IMR-90 (cell line): ENCODE results near the gene ARPP21. TPM values are rescaled to one million over a fixed set of nuclear protein-coding genes. Genes with fewer than 3 reads are reported as not detected.

Experiments used
- ATAC-seq: fragments of 200-7000 bp; cut with Tn5 transposase; 2 replicates; pipeline ENCODE4 v1.9.1; 2020; ENCODE audit warnings: low read depth, mild to moderate bottlenecking, moderate library complexity
- BruUV-seq: library from RNA; stranded (reverse); fragments of 400-500 nt; replicated peaks from 2 replicates; lab custom pipeline; 2021; lab: Mats Ljungman, UMichigan
- CTCF ChIA-PET: fragments of 300-600 bp; formaldehyde crosslinking; extraction: SDS; loops from one replicate; lab custom pipeline; 2021; ENCODE audit warnings: antibody characterized with exemption; lab: Yijun Ruan, JAX
- POLR2A ChIA-PET: fragments of 300-600 bp; sonication (Branson Sonifier 250); formaldehyde crosslinking; loops from one replicate; lab custom pipeline; 2022; ENCODE audit warnings: antibody characterized with exemption; ENCODE audit not compliant: unreplicated experiment; lab: Charles Lee
- DNase-seq: peaks from one replicate; pipeline ENCODE4 v3.0.0; 2013
- H2AFZ ChIP-seq: replicated peaks from 2 replicates; pipeline ENCODE3; 2013; ENCODE audit warnings: low read length, mild to moderate bottlenecking; ENCODE audit not compliant: poor library complexity
- H2AK5ac ChIP-seq: 2 replicates; pipeline ENCODE4 v1.6.1; 2013; ENCODE audit warnings: low read depth, low read length, inconsistent platforms
- H2AK9ac ChIP-seq: replicated peaks from 2 replicates; pipeline ENCODE3; 2013; ENCODE audit warnings: mild to moderate bottlenecking, low read depth, low read length, moderate library complexity; ENCODE audit not compliant: poor library complexity
- H2BK120ac ChIP-seq: 2 replicates; pipeline ENCODE4 v1.6.1; 2013; ENCODE audit warnings: low read depth, low read length, inconsistent platforms
- H2BK15ac ChIP-seq: 3 replicates; pipeline ENCODE4 v1.6.1; 2013; ENCODE audit warnings: low read depth, low read length, inconsistent platforms
- H2BK20ac ChIP-seq: 2 replicates; pipeline ENCODE4 v1.6.1; 2013; ENCODE audit warnings: low read depth, mild to moderate bottlenecking, inconsistent platforms, low read length, moderate library complexity
- H2BK5ac ChIP-seq: 2 replicates; pipeline ENCODE4 v1.6.1; 2013; ENCODE audit warnings: mild to moderate bottlenecking, low read depth, low read length, inconsistent platforms; ENCODE audit not compliant: poor library complexity, severe bottlenecking
- H3K14ac ChIP-seq: replicated peaks from 2 replicates; pipeline ENCODE4 v1.6.1; 2013; ENCODE audit warnings: low read depth, low read length, inconsistent platforms
- H3K18ac ChIP-seq: 2 replicates; pipeline ENCODE4 v1.6.1; 2013; ENCODE audit warnings: low read depth, low read length, control low read depth
- H3K23ac ChIP-seq: 2 replicates; pipeline ENCODE4 v1.6.1; 2013; ENCODE audit warnings: low read depth, low read length, inconsistent platforms
- H3K27ac ChIP-seq: 2 replicates; pipeline ENCODE4 v1.5.1; 2013; ENCODE audit warnings: mild to moderate bottlenecking, control low read depth, low read length; ENCODE audit not compliant: insufficient read depth
- H3K27me3 ChIP-seq: 2 replicates; pipeline ENCODE4 v1.6.1; 2013; ENCODE audit warnings: low read length; ENCODE audit not compliant: control insufficient read depth, insufficient read depth
- H3K36me3 ChIP-seq: 2 replicates; pipeline ENCODE4 v1.6.1; 2013; ENCODE audit warnings: low read length, mixed read lengths; ENCODE audit not compliant: control insufficient read depth, insufficient read depth
- H3K4ac ChIP-seq: 2 replicates; pipeline ENCODE4 v1.6.1; 2013; ENCODE audit warnings: low read depth, low read length, inconsistent platforms
- H3K4me1 ChIP-seq: 2 replicates; pipeline ENCODE4 v1.6.1; 2013; ENCODE audit warnings: low read length, mixed read lengths; ENCODE audit not compliant: control insufficient read depth, insufficient read depth
- H3K4me2 ChIP-seq: 2 replicates; pipeline ENCODE4 v1.6.1; 2013; ENCODE audit warnings: low read depth, mild to moderate bottlenecking, control low read depth, low read length, moderate library complexity
- H3K4me3 ChIP-seq: 2 replicates; pipeline ENCODE4 v1.5.1; 2013; ENCODE audit warnings: low read depth, mild to moderate bottlenecking, control low read depth, low read length, moderate library complexity; ENCODE audit not compliant: insufficient read depth
- H3K56ac ChIP-seq: 2 replicates; pipeline ENCODE4 v1.6.1; 2013; ENCODE audit warnings: low read length, inconsistent platforms; ENCODE audit not compliant: insufficient read depth; ENCODE audit errors: extremely low read depth
- H3K79me1 ChIP-seq, 2 experiments: 2 replicates each; pipeline ENCODE4 v1.6.1; 2013; ENCODE audit warnings: low read length in 2 of 2, inconsistent platforms in 1 of 2, low read depth in 1 of 2
- H3K9ac ChIP-seq: 2 replicates; pipeline ENCODE4 v1.6.1; 2013; ENCODE audit warnings: low read depth, low read length, control low read depth
- H3K9me1 ChIP-seq: 2 replicates; pipeline ENCODE4 v1.6.1; 2013; ENCODE audit warnings: low read length, inconsistent platforms; ENCODE audit not compliant: insufficient read depth
- H3K9me3 ChIP-seq: 2 replicates; pipeline ENCODE4 v1.6.1; 2013; ENCODE audit warnings: low read length; ENCODE audit not compliant: control insufficient read depth, insufficient read depth
- H4K20me1 ChIP-seq: 2 replicates; pipeline ENCODE4 v1.6.1; 2013; ENCODE audit warnings: low read length, inconsistent platforms; ENCODE audit not compliant: insufficient read depth
- H4K5ac ChIP-seq: 2 replicates; pipeline ENCODE4 v1.6.1; 2013; ENCODE audit warnings: mild to moderate bottlenecking, low read depth, low read length, control low read depth
- H4K8ac ChIP-seq, 2 experiments: 2 replicates each; pipeline ENCODE4 v1.6.1; 2013; ENCODE audit warnings: low read depth in 2 of 2, low read length in 2 of 2, control low read depth in 1 of 2, inconsistent platforms in 1 of 2
- H4K91ac ChIP-seq: 2 replicates; pipeline ENCODE4 v1.6.1; 2013; ENCODE audit warnings: low read depth, low read length, inconsistent platforms; ENCODE audit not compliant: insufficient read depth
- BHLHE40 ChIP-seq: fragments of 150-350 bp; IDR thresholded peaks from 2 replicates; pipeline ENCODE4 v1.6.1; 2016; ENCODE audit warnings: mild to moderate bottlenecking, low read depth, low read length
- CEBPB ChIP-seq: IDR thresholded peaks from 2 replicates; pipeline ENCODE4 v1.6.1; 2012; ENCODE audit warnings: low read depth, low read length, improper control_type of control experiment
- CHD1 ChIP-seq: IDR thresholded peaks from 2 replicates; pipeline ENCODE4 v1.6.1; 2012; ENCODE audit warnings: low read depth, low read length, improper control_type of control experiment
- FOS ChIP-seq: fragments of 150-350 bp; IDR thresholded peaks from 2 replicates; pipeline ENCODE4 v1.6.1; 2016; ENCODE audit warnings: low read depth, low read length
- MAFK ChIP-seq: IDR thresholded peaks from 2 replicates; pipeline ENCODE4 v1.6.1; 2012; ENCODE audit warnings: low read depth, low read length, improper control_type of control experiment
- MAZ ChIP-seq: IDR thresholded peaks from 2 replicates; pipeline ENCODE4 v1.6.1; 2012; ENCODE audit warnings: low read depth, mild to moderate bottlenecking, low read length, improper control_type of control experiment, moderate library complexity, borderline replicate concordance
- MXI1 ChIP-seq: IDR thresholded peaks from 2 replicates; pipeline ENCODE4 v1.6.1; 2012; ENCODE audit warnings: low read depth, mild to moderate bottlenecking, low read length, moderate library complexity, borderline replicate concordance
- NFE2L2 ChIP-seq: fragments of 150-350 bp; IDR thresholded peaks from 2 replicates; pipeline ENCODE4 v1.6.1; 2016; ENCODE audit warnings: low read depth, mild to moderate bottlenecking, low read length
- POLR2A ChIP-seq: IDR thresholded peaks from 2 replicates; pipeline ENCODE4 v1.6.1; 2012; ENCODE audit warnings: mild to moderate bottlenecking, low read depth, low read length
- RAD21 ChIP-seq: IDR thresholded peaks from 2 replicates; pipeline ENCODE4 v1.6.1; 2012; ENCODE audit warnings: low read length, improper control_type of control experiment
- RCOR1 ChIP-seq: IDR thresholded peaks from 2 replicates; pipeline ENCODE4 v1.6.1; 2012; ENCODE audit warnings: mild to moderate bottlenecking, low read length, improper control_type of control experiment; ENCODE audit not compliant: insufficient replicate concordance
- RFX5 ChIP-seq: IDR thresholded peaks from 2 replicates; pipeline ENCODE4 v1.8.0; 2012; ENCODE audit warnings: low read depth, mild to moderate bottlenecking, low read length, moderate library complexity
- SMC3 ChIP-seq: fragments of 150-350 bp; IDR thresholded peaks from 2 replicates; pipeline ENCODE4 v1.6.1; 2016; ENCODE audit warnings: low read depth, mild to moderate bottlenecking, antibody characterized with exemption, low read length, moderate library complexity
- WGBS, 2 experiments: methylation state at CpG; one replicate each; pipeline versions ENCODE4 v1.1.5 to v1.1.7; 2013; ENCODE audit warnings: missing lambda C conversion rate in 2 of 2; ENCODE audit not compliant: insufficient read length in 1 of 2; ENCODE audit errors: extremely low coverage in 2 of 2; 5-methylcytosine and 5-hydroxymethylcytosine counted together
- dilution Hi-C: fragments of 300-500 bp; cut with HindIII; formaldehyde crosslinking; loops from one replicate; pipeline ENCODE4 v1.14.3; 2018; ENCODE audit warnings: low sequenced_read_pairs; ENCODE audit not compliant: unreplicated experiment
- in situ Hi-C: fragments of 300-500 bp; cut with MboI; formaldehyde crosslinking; loops from 3 replicates; pipeline ENCODE4 v1.14.3; 2019; ENCODE audit warnings: low sequenced_read_pairs, inconsistent platforms, mixed read lengths
- intact Hi-C: fragments of 100-400 bp; cut with micrococcal nuclease; formaldehyde crosslinking; loops from 2 replicates; pipeline ENCODE4 v1.10.0; 2022
- polyA plus RNA-seq, 3 experiments: library from polyadenylated mRNA; depleted of rRNA; stranded (reverse); fragments of >200 nt; gene quantifications; 2 replicates each; pipeline ENCODE4 v1.2.3, GENCODE V29; 2012; ENCODE audit warnings: low replicate concordance in 1 of 3
- total RNA-seq: library from RNA; depleted of rRNA; stranded (reverse); fragments of >200 nt; gene quantifications from 2 replicates; pipeline ENCODE4 v1.2.3, GENCODE V29; 2012
- TF ChIP-seq, protein P1 (sequence below): conservative IDR thresholded peaks from 2 replicates; pipeline ENCODE4 v1.5.1; 2012; ENCODE audit warnings: mild to moderate bottlenecking, low read depth, low read length, improper control_type of control experiment
- TF ChIP-seq, protein P2 (sequence below): fragments of 150-350 bp; IDR thresholded peaks from 2 replicates; pipeline ENCODE4 v1.6.1; 2017; ENCODE audit warnings: mild to moderate bottlenecking, antibody characterized with exemption, low read length, low read depth
- TF ChIP-seq, protein P3 (sequence below): fragments of 150-350 bp; IDR thresholded peaks from 2 replicates; pipeline ENCODE4 v1.6.1; 2016; ENCODE audit warnings: low read depth, mild to moderate bottlenecking, low read length, moderate library complexity, borderline replicate concordance

The ARPP21 gene
- total and polyA plus RNA-seq, 2 of the 4 experiments (the other 2 are of a cell fraction): not detected

DNA sequence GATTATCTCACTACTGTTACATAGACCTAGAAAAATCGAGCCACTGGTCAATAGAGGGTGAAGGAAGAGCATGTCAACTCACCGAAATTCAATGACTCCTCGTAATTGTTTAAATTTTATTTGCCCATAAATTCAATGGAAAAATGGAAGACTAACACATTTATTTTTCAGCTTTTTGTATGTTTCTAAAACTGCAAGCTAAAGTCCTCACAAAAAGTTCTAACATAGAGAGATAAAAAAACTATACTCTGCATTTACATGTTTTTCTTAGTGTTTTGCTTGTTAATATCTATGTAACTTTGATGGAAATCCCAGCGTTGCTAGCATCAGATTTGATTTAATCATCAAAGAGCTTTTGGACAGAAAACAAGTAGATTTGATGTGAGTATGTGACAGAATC is 6.8 kb downstream of the ARPP21 start:
- H3K4me1 ChIP-seq: no peaks in the 10 kb centered on the region
- in situ Hi-C loops (no loop called here), intact Hi-C loops (no loop called here), dilution Hi-C loops (no loop called here)
- peaks cover 2% of the 10 kb centered on the region; the same call in 1 of the 2 replicates for H3K9me3 ChIP-seq
- no peak overlapping the region for H2BK120ac ChIP-seq
- no peak overlapping the region for H2AFZ ChIP-seq
- H4K91ac ChIP-seq: no peak overlapping the region
- H3K4ac ChIP-seq: no peak overlapping the region
- no peak overlapping the region for H2BK20ac ChIP-seq
- WGBS, 2 experiments: no CpG with 5 or more reads among the region's 4 CpGs
- H2BK15ac ChIP-seq: no peak overlapping the region
- ChIA-PET POLR2A (no interaction called here), CTCF (no interaction called here)
- H3K27ac ChIP-seq: no peak overlapping the region
- no peak for ATAC-seq
- H3K4me3 ChIP-seq: no peak overlapping the region
- H4K8ac ChIP-seq: no peak overlapping the region
- no peak overlapping the region for H3K18ac ChIP-seq
- no TSS peak for BruUV-seq
- H2AK9ac ChIP-seq: no peak overlapping the region
- H2BK5ac ChIP-seq: no peak overlapping the region
- no peak for DNase-seq
- H3K79me1 ChIP-seq: no peaks in the 10 kb centered on the region
- no peak overlapping the region for H4K5ac ChIP-seq
- H3K27me3 ChIP-seq: no peaks in the 10 kb centered on the region
- H3K9me1 ChIP-seq: no peaks in the 10 kb centered on the region
- H3K4me2 ChIP-seq: no peak overlapping the region
- no peak overlapping the region for H3K23ac ChIP-seq
- no peaks in the 10 kb centered on the region for H3K36me3 ChIP-seq
- no peak overlapping the region for H3K9ac ChIP-seq
- H2AK5ac ChIP-seq: no peak overlapping the region
- H4K20me1 ChIP-seq: no peaks in the 10 kb centered on the region
- H3K14ac ChIP-seq: no peak overlapping the region
- H3K56ac ChIP-seq: no peak overlapping the region
- no peak for TF ChIP-seq RCOR1
- TF ChIP-seq SMC3: no peak
- TF ChIP-seq BHLHE40: no peak
- TF ChIP-seq MXI1: no peak
- TF ChIP-seq, protein P1, sequence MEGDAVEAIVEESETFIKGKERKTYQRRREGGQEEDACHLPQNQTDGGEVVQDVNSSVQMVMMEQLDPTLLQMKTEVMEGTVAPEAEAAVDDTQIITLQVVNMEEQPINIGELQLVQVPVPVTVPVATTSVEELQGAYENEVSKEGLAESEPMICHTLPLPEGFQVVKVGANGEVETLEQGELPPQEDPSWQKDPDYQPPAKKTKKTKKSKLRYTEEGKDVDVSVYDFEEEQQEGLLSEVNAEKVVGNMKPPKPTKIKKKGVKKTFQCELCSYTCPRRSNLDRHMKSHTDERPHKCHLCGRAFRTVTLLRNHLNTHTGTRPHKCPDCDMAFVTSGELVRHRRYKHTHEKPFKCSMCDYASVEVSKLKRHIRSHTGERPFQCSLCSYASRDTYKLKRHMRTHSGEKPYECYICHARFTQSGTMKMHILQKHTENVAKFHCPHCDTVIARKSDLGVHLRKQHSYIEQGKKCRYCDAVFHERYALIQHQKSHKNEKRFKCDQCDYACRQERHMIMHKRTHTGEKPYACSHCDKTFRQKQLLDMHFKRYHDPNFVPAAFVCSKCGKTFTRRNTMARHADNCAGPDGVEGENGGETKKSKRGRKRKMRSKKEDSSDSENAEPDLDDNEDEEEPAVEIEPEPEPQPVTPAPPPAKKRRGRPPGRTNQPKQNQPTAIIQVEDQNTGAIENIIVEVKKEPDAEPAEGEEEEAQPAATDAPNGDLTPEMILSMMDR: no peak
- no peak for TF ChIP-seq RFX5
- no peak for TF ChIP-seq MAZ
- TF ChIP-seq CHD1: no peak
- no peak for TF ChIP-seq NFE2L2
- TF ChIP-seq, protein P2, sequence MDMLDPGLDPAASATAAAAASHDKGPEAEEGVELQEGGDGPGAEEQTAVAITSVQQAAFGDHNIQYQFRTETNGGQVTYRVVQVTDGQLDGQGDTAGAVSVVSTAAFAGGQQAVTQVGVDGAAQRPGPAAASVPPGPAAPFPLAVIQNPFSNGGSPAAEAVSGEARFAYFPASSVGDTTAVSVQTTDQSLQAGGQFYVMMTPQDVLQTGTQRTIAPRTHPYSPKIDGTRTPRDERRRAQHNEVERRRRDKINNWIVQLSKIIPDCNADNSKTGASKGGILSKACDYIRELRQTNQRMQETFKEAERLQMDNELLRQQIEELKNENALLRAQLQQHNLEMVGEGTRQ: no peak
- no peak for TF ChIP-seq RAD21
- no peak for TF ChIP-seq CEBPB
- TF ChIP-seq, protein P3, sequence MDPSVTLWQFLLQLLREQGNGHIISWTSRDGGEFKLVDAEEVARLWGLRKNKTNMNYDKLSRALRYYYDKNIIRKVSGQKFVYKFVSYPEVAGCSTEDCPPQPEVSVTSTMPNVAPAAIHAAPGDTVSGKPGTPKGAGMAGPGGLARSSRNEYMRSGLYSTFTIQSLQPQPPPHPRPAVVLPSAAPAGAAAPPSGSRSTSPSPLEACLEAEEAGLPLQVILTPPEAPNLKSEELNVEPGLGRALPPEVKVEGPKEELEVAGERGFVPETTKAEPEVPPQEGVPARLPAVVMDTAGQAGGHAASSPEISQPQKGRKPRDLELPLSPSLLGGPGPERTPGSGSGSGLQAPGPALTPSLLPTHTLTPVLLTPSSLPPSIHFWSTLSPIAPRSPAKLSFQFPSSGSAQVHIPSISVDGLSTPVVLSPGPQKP: no peak
- TF ChIP-seq POLR2A: no peak
- no peak for TF ChIP-seq FOS
- TF ChIP-seq MAFK: no peak
